Sigmoid colon (tissue), 4 donors: ENCODE results near the gene CAMK1D.

Experiments used
- POLR2A ChIP-seq, 2 donors: fragments of 450-650 bp; IDR thresholded peaks; one replicate each; pipeline ENCODE4 v1.6.1; 2016; ENCODE audit warnings: antibody characterized with exemption in 2 of 2, mild to moderate bottlenecking in 2 of 2, moderate library complexity in 2 of 2
- POLR2AphosphoS5 ChIP-seq, 4 donors: sonication (generic); formaldehyde crosslinking; IDR thresholded peaks; one replicate each; pipeline ENCODE4 v1.6.1; 2017; ENCODE audit warnings: antibody characterized with exemption in 4 of 4
- TF ChIP-seq, protein P1 (sequence below), 4 experiments: fragments of 450-650 bp in 3 of 4; fragments of 200-600 bp in 1 of 4; IDR thresholded peaks; one replicate each; pipeline ENCODE4 v1.5.1; 2016 to 2019; ENCODE audit warnings: antibody characterized with exemption in 4 of 4, mild to moderate bottlenecking in 3 of 4, moderate library complexity in 2 of 4

DNA sequence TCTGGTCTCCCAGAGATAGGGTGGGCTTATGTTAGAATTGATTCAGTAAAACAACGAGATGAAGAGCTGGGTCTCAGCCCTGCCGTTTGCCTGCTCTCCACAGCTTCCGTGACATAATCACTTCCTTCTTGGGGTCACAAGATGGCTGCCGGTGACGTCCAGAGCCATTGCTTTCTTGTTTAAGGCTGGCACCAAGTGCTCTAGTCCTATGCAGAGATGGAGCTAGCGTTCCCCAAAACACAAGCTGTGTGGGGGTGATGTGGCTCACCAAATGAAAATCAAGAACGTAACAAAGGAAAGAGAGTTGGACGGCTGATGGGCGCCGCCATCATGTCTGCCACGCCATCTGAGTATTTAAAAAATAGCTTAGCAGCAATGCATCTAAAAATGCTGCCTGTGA lies 296.1 kb downstream of the CAMK1D start:
- TF ChIP-seq, protein P1, sequence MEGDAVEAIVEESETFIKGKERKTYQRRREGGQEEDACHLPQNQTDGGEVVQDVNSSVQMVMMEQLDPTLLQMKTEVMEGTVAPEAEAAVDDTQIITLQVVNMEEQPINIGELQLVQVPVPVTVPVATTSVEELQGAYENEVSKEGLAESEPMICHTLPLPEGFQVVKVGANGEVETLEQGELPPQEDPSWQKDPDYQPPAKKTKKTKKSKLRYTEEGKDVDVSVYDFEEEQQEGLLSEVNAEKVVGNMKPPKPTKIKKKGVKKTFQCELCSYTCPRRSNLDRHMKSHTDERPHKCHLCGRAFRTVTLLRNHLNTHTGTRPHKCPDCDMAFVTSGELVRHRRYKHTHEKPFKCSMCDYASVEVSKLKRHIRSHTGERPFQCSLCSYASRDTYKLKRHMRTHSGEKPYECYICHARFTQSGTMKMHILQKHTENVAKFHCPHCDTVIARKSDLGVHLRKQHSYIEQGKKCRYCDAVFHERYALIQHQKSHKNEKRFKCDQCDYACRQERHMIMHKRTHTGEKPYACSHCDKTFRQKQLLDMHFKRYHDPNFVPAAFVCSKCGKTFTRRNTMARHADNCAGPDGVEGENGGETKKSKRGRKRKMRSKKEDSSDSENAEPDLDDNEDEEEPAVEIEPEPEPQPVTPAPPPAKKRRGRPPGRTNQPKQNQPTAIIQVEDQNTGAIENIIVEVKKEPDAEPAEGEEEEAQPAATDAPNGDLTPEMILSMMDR (IDR thresholded peaks at IDR 0.05): no peak
- TF ChIP-seq POLR2A (IDR thresholded peaks at IDR 0.05) (no peak), POLR2AphosphoS5 (IDR thresholded peaks at IDR 0.05) (no peak)
